SK-N-SH treated with all-trans-retinoic acid at 6 μM for 48 hours (cell line): ENCODE data around the gene ZNF19.

Experiments
- TOX ChIP-seq: fragments of 250-450 bp; sonication (Bioruptor Pico); IDR thresholded peaks from 2 replicates; pipeline ENCODE4 v1.8.0; 2021; ENCODE audit warnings: mild to moderate bottlenecking, moderate library complexity, borderline replicate concordance
- ZFP3 ChIP-seq: fragments of 250-450 bp; sonication (Bioruptor Pico); IDR thresholded peaks from 2 replicates; pipeline ENCODE4 v1.5.0; 2020; ENCODE audit warnings: mild to moderate bottlenecking, moderate library complexity

DNA sequence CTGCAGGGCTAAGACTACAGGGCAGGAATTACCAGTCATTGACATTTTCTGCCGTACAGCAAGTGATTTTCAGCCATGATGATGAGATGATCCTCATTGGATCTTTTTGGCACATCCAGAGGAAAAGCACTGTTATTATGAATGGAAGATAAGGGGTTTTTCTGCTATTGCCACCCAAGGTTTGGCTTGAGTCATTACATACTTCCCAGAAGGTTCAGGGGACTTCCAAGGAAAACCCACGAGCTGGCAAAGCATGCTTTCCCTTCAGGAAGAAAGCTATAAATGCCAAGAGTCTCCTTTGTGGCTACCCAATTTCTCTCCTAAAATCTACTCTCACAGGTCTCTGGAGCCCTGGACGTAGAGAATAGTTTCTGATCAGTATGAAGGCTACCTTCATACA, 43.2 kb upstream of the ZNF19 start:
- TF ChIP-seq ZFP3 (CRISPR knock-in tag) (no peak), TOX (CRISPR knock-in tag) (no peak)
